Raji (cell line): ENCODE data around the gene ABCG2.

Experiments
- POLR2A ChIP-seq: IDR thresholded peaks from 2 replicates; pipeline ENCODE4 v1.6.1; 2011; ENCODE audit warnings: low read depth, low read length, control low read depth; ENCODE audit not compliant: insufficient read depth

Gene ABCG2

GRCh38 chr4:88143504-88143903 lies 14.9 kb downstream of the ABCG2 start:
- no peak for TF ChIP-seq POLR2A

GRCh38 chr4:88138561-88138960 lies 19.9 kb downstream of the ABCG2 start:
- TF ChIP-seq POLR2A, result no peak

- no peak for TF ChIP-seq POLR2A
These were observed 21.3 kb downstream of the ABCG2 start for GRCh38 chr4:88137112-88137511.

- no peak for TF ChIP-seq POLR2A
These were observed 22.2 kb downstream of the ABCG2 start for GRCh38 chr4:88136249-88136648.

- no peak for TF ChIP-seq POLR2A
These were observed 23.1 kb downstream of the ABCG2 start for GRCh38 chr4:88135356-88135663.

- no peak for TF ChIP-seq POLR2A
These were observed 23.7 kb downstream of the ABCG2 start for GRCh38 chr4:88134536-88135355.

- TF ChIP-seq POLR2A, result no peak
These were observed 24.3 kb downstream of the ABCG2 start for GRCh38 chr4:88134111-88134510.

- TF ChIP-seq POLR2A, result no peak
These were observed 27.7 kb downstream of the ABCG2 start for GRCh38 chr4:88130544-88131305.

- TF ChIP-seq POLR2A, result no peak
These were observed 28.4 kb downstream of the ABCG2 start for GRCh38 chr4:88130003-88130402.

GRCh38 chr4:88119943-88120342 lies 38.5 kb downstream of the ABCG2 start:
- no peak for TF ChIP-seq POLR2A

GRCh38 chr4:88115587-88115986 lies 42.9 kb downstream of the ABCG2 start:
- no peak for TF ChIP-seq POLR2A

- TF ChIP-seq POLR2A, result no peak
These were observed 45.6 kb downstream of the ABCG2 start for GRCh38 chr4:88112856-88113255.

- TF ChIP-seq POLR2A, result no peak
These were observed 47.6 kb downstream of the ABCG2 start for GRCh38 chr4:88110826-88111225.

GRCh38 chr4:88109123-88109881 lies 49.1 kb downstream of the ABCG2 start:
- no peak for TF ChIP-seq POLR2A

- TF ChIP-seq POLR2A, result no peak
These were observed 49.7 kb downstream of the ABCG2 start for GRCh38 chr4:88108747-88109122.
